GM23338 (cell line): Measurements from ENCODE around the gene ERC1.

Experiments used
- CREB1 ChIP-seq: fragments of 250-450 bp; sonication (Bioruptor Pico); IDR thresholded peaks from 2 replicates; pipeline ENCODE4 v1.5.0; 2020; ENCODE audit warnings: low read depth, mild to moderate bottlenecking, moderate library complexity
- CTCF ChIP-seq, 2 experiments: fragments of 200-600 bp in 1 of 2; sonication (generic) in 1 of 2; conservative IDR thresholded peaks; 2 replicates each; pipeline versions ENCODE4 v1.5.1 to v1.6.1; 2016 to 2017; ENCODE audit warnings: antibody characterized with exemption in 2 of 2, low read depth in 2 of 2, mild to moderate bottlenecking in 2 of 2, moderate library complexity in 1 of 2
- EZH2 ChIP-seq: fragments of 200-600 bp; sonication (generic); IDR thresholded peaks from one replicate; pipeline ENCODE4 v1.8.0; 2017; ENCODE audit warnings: antibody characterized with exemption, mild to moderate bottlenecking, low read depth; ENCODE audit not compliant: unreplicated experiment
- EZH2phosphoT487 ChIP-seq: fragments of 200-600 bp; sonication (generic); IDR thresholded peaks from one replicate; pipeline ENCODE4 v1.8.1; 2018; ENCODE audit warnings: antibody characterized with exemption; ENCODE audit not compliant: unreplicated experiment
- JUNB ChIP-seq: IDR thresholded peaks from one replicate; pipeline ENCODE4 v1.6.1; 2016; ENCODE audit warnings: antibody characterized with exemption; ENCODE audit not compliant: unreplicated experiment
- POLR2AphosphoS5 ChIP-seq: IDR thresholded peaks from 2 replicates; pipeline ENCODE4 v1.6.1; 2016; ENCODE audit warnings: antibody characterized with exemption, low read depth

- TF ChIP-seq EZH2 = no peak
- TF ChIP-seq CTCF (conservative IDR thresholded peaks at IDR 0.05; ENCODE audit: low read depth in 2 of 2) = no peak
- TF ChIP-seq POLR2AphosphoS5 = no peak
- no peak for TF ChIP-seq EZH2phosphoT487
- no peak for TF ChIP-seq JUNB
- no peak for TF ChIP-seq CREB1 (CRISPR knock-in tag)
Measured at GRCh38 chr12:1069846-1070245, 78.8 kb downstream of the ERC1 start.
